ENCODE measurements around the gene NEO1. TPM values are rescaled to one million over a fixed set of nuclear protein-coding genes. Genes with fewer than 3 reads are reported as not detected.

NEO1 gene
- total and polyA plus RNA-seq, 4 donors, result 1.6 to 9.9 (median 5.8) TPM

DNA sequence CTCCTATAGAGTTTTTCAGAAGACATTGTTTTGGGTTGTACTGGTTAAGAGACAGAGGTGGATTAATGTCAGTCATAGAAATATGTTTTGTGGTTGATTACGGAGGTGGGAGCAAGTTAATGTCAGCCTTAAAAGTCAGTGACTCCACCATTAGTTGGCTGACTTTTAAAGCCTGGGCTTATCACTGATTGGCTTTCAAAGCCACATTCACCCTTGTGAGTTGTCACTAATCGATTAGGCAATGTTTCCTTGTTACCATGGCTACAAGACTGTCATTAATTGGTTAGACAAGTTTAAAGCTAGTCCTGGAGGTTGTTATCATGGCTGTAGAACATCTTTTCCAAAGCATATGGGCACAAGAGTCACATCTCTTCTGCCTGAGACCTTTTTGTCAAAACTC is 73.0 kb downstream of the NEO1 start (continued):
- TF ChIP-seq, protein P1, sequence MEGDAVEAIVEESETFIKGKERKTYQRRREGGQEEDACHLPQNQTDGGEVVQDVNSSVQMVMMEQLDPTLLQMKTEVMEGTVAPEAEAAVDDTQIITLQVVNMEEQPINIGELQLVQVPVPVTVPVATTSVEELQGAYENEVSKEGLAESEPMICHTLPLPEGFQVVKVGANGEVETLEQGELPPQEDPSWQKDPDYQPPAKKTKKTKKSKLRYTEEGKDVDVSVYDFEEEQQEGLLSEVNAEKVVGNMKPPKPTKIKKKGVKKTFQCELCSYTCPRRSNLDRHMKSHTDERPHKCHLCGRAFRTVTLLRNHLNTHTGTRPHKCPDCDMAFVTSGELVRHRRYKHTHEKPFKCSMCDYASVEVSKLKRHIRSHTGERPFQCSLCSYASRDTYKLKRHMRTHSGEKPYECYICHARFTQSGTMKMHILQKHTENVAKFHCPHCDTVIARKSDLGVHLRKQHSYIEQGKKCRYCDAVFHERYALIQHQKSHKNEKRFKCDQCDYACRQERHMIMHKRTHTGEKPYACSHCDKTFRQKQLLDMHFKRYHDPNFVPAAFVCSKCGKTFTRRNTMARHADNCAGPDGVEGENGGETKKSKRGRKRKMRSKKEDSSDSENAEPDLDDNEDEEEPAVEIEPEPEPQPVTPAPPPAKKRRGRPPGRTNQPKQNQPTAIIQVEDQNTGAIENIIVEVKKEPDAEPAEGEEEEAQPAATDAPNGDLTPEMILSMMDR (IDR thresholded peaks at IDR 0.05; ENCODE audit: low read depth, low read length, missing input control), result no peak
- TF ChIP-seq, protein P2, sequence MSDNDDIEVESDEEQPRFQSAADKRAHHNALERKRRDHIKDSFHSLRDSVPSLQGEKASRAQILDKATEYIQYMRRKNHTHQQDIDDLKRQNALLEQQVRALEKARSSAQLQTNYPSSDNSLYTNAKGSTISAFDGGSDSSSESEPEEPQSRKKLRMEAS (IDR thresholded peaks at IDR 0.05), result no peak
- TF ChIP-seq RXRA (IDR thresholded peaks at IDR 0.05) (no peak), NR2F2 (IDR thresholded peaks at IDR 0.05) (no peak), RAD21 (IDR thresholded peaks at IDR 0.05) (no peak), HNF4G (IDR thresholded peaks at IDR 0.05) (no peak)
- TF ChIP-seq, protein P3, sequence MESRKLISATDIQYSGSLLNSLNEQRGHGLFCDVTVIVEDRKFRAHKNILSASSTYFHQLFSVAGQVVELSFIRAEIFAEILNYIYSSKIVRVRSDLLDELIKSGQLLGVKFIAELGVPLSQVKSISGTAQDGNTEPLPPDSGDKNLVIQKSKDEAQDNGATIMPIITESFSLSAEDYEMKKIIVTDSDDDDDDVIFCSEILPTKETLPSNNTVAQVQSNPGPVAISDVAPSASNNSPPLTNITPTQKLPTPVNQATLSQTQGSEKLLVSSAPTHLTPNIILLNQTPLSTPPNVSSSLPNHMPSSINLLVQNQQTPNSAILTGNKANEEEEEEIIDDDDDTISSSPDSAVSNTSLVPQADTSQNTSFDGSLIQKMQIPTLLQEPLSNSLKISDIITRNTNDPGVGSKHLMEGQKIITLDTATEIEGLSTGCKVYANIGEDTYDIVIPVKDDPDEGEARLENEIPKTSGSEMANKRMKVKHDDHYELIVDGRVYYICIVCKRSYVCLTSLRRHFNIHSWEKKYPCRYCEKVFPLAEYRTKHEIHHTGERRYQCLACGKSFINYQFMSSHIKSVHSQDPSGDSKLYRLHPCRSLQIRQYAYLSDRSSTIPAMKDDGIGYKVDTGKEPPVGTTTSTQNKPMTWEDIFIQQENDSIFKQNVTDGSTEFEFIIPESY (IDR thresholded peaks at IDR 0.05), result no peak
- TF ChIP-seq, protein P4, sequence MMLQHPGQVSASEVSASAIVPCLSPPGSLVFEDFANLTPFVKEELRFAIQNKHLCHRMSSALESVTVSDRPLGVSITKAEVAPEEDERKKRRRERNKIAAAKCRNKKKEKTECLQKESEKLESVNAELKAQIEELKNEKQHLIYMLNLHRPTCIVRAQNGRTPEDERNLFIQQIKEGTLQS (IDR thresholded peaks at IDR 0.05), result no peak

DNA sequence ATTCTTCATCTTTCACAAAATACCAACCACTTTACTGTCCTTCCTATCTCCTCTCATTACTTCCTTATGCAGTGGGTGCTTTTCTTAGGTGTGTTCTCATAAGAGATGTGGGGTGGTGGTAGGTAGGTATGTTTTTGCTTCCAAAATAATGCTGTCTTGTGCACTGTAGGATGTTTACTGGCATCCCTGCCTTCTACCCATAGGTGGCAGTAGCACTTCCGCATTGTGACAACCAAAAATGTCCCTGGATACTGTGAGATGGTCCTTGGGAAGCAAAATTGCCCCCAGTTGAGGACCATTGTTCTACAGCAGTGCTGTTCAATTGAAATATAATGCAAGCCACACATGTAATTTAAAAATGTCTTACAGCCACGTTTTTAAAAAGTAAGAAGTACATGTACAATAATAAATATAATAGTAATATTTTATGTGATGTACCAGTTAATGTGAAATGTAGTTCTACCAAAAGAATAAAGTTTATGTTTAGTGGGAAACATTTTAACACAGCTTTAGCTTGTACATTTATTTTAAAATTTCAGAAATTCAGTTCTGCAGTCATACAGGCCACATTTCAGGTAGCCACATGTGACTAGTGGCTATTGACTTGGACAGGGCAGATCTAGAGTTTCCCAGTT is 75.2 kb downstream of the NEO1 start:
- Histone ChIP-seq H3K9ac (ENCODE audit: low read depth in 1 of 2, low read length in 2 of 2) (no peak overlapping the region), H3K27ac (ENCODE audit: low read depth in 1 of 2, low read length in 2 of 2) (no peak overlapping the region), H3K9me3 (ENCODE audit: control insufficient read depth in 4 of 4, low read length in 3 of 4) (no peaks in the 10 kb centered on the region), H3K27me3 (ENCODE audit: control insufficient read depth in 4 of 4, insufficient read depth in 4 of 4, low read length in 3 of 4) (no peaks in the 10 kb centered on the region), H3K36me3 (ENCODE audit: control insufficient read depth in 4 of 4, insufficient read depth in 3 of 4, low read depth in 1 of 4, low read length in 3 of 4) (no peaks in the 10 kb centered on the region), H3K4me3 (ENCODE audit: low read depth in 1 of 3, low read length in 3 of 3) (no peak overlapping the region), H3K4me1 (ENCODE audit: control insufficient read depth in 4 of 4, insufficient read depth in 4 of 4, low read length in 3 of 4) (no peaks in the 10 kb centered on the region)
- 78% methylated on average over 2 of the region's 2 CpGs for WGBS
- TF ChIP-seq, protein P1 (IDR thresholded peaks at IDR 0.05; ENCODE audit: low read depth, low read length, missing input control), result peak; percentile 64
- TF ChIP-seq, protein P2 (IDR thresholded peaks at IDR 0.05), result no peak
- TF ChIP-seq NR2F2 (IDR thresholded peaks at IDR 0.05) (no peak), HNF4G (IDR thresholded peaks at IDR 0.05) (no peak), TAF1 (conservative IDR thresholded peaks at IDR 0.05) (no peak), EGR1 (IDR thresholded peaks at IDR 0.05; ENCODE audit: low read depth in 2 of 2) (no peak), YY1 (IDR thresholded peaks at IDR 0.05) (no peak), FOXA1 (IDR thresholded peaks at IDR 0.05) (no peak), RAD21 (IDR thresholded peaks at IDR 0.05) (peak; percentile 62 to 76), GABPA (IDR thresholded peaks at IDR 0.05 in 1 of 2, conservative IDR thresholded peaks at IDR 0.05 in 1 of 2) (no peak), RXRA (IDR thresholded peaks at IDR 0.05) (no peak), SP1 (IDR thresholded peaks at IDR 0.05) (no peak)
- TF ChIP-seq, protein P4 (IDR thresholded peaks at IDR 0.05), result no peak
- TF ChIP-seq, protein P3 (IDR thresholded peaks at IDR 0.05), result no peak
- DNase-seq (ENCODE audit: low spot score), result no peak
